ENCODE results near the gene MDP1.

- TF ChIP-seq CTCF (conservative IDR thresholded peaks at IDR 0.05 in 1 of 2, IDR thresholded peaks at IDR 0.05 in 1 of 2; ENCODE audit: extremely low read depth in 1 of 2, insufficient read depth in 1 of 2, low read depth in 1 of 2, low read length in 2 of 2) = no peak
- no peak for TF ChIP-seq EZH2 (IDR thresholded peaks at IDR 0.05; ENCODE audit: borderline replicate concordance, low read length)
Observed at GRCh38 chr14:24207104-24207551, 8.7 kb downstream of the MDP1 start.
